Calu3 (cell line): Measurements from ENCODE around the gene DTNB. TPM values are rescaled to one million over a fixed set of nuclear protein-coding genes. Genes with fewer than 3 reads are reported as not detected.
"Not testable (repeated sequence)": the region's sequence is repeated elsewhere in the genome, so short reads cannot be mapped to it uniquely, and the experiment has no call there.

Experiments used
- BruUV-seq: library from RNA; stranded (reverse); fragments of 400-500 nt; replicated peaks from 2 replicates; lab custom pipeline; 2021; lab: Mats Ljungman, UMichigan
- CTCF ChIA-PET: fragments of 300-600 bp; sonication (Branson Sonifier 250); formaldehyde crosslinking; loops from one replicate; lab custom pipeline; 2022; ENCODE audit warnings: antibody characterized with exemption; lab: Charles Lee
- DNase-seq: peaks from one replicate; pipeline ENCODE4 v3.0.0; 2022
- H3K27ac Mint-ChIP-seq: one replicate; pipeline ENCODE4 v1.8.0; 2022; ENCODE audit warnings: mixed read lengths; ENCODE audit not compliant: unreplicated experiment
- H3K27me3 Mint-ChIP-seq: one replicate; pipeline ENCODE4 v1.8.0; 2022; ENCODE audit warnings: mixed read lengths; ENCODE audit not compliant: unreplicated experiment
- H3K36me3 Mint-ChIP-seq: one replicate; pipeline ENCODE4 v1.8.0; 2022; ENCODE audit warnings: mild to moderate bottlenecking, moderate library complexity, mixed read lengths; ENCODE audit not compliant: insufficient read depth, unreplicated experiment
- H3K4me1 Mint-ChIP-seq: one replicate; pipeline ENCODE4 v1.8.0; 2022; ENCODE audit warnings: mild to moderate bottlenecking, low read depth, mixed read lengths; ENCODE audit not compliant: unreplicated experiment
- H3K4me3 Mint-ChIP-seq: one replicate; pipeline ENCODE4 v1.8.0; 2022; ENCODE audit warnings: mild to moderate bottlenecking, low read depth, moderate library complexity, mixed read lengths; ENCODE audit not compliant: unreplicated experiment
- H3K9me3 Mint-ChIP-seq: one replicate; pipeline ENCODE4 v1.8.0; 2022; ENCODE audit warnings: low read depth, mixed read lengths; ENCODE audit not compliant: unreplicated experiment
- CTCF ChIP-seq: fragments of 200-600 bp; IDR thresholded peaks from one replicate; pipeline ENCODE4 v1.8.0; 2022; ENCODE audit warnings: antibody characterized with exemption; ENCODE audit not compliant: unreplicated experiment
- intact Hi-C: fragments of 100-400 bp; cut with micrococcal nuclease; formaldehyde crosslinking; loops from one replicate; pipeline ENCODE4 v1.10.0; 2022; ENCODE audit not compliant: unreplicated experiment
- total RNA-seq: library from RNA; stranded (reverse); gene quantifications from 2 replicates; pipeline ENCODE4 v1.2.3, GENCODE V29; 2022

The DTNB gene
- total RNA-seq, 1 experiment from 2014 or later: 27.3 TPM

DNA sequence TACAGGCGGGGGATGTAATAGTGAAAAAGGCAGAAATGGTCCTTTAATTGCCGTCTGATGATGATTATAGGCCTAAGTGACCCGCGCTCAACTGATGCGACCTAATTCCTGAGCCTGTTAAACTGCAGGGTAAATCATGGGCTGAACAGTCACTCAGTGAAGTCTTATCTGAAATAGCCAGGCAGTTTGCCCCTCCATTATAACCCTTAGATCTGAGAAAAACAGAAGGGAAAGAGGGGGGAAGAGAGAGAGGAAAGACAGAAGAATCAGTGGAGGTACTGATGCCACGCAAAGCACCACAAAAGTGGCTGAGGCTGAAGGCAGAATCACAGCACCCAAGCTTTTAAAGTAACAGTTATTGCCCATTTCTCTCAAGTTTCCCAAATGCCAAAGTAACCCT is 258.6 kb downstream of the DTNB start:
- CTCF ChIA-PET: interaction anchor here (0.7 kb wide), 1 partner anchor 116 kb away, joined by 3 read pairs; no protein-coding TSS in a partner anchor
- Mint-ChIP-seq H3K9me3 (no peaks in the 10 kb centered on the region), H3K4me3 (no peak overlapping the region), H3K27ac (no peak overlapping the region), H3K4me1 (no peaks in the 10 kb centered on the region), H3K27me3 (no peaks in the 10 kb centered on the region), H3K36me3 (no peaks in the 10 kb centered on the region)
- BruUV-seq: no TSS peak
- no peak for DNase-seq
- intact Hi-C loops: no loop called here
- no peak for TF ChIP-seq CTCF

GRCh38 chr2:25413409-25413808 is 260.0 kb downstream of the DTNB start:
- H3K36me3 Mint-ChIP-seq, H3K4me3 Mint-ChIP-seq, BruUV-seq, intact Hi-C loops, H3K27me3 Mint-ChIP-seq, DNase-seq, CTCF ChIA-PET, H3K27ac Mint-ChIP-seq, H3K4me1 Mint-ChIP-seq, H3K9me3 Mint-ChIP-seq: not testable (repeated sequence)

- no TSS peak for BruUV-seq
- intact Hi-C loops: no loop called here
- no peaks in the 10 kb centered on the region for H3K9me3 Mint-ChIP-seq
Measured at GRCh38 chr2:25411753-25412152, 261.6 kb downstream of the DTNB start.

DNA sequence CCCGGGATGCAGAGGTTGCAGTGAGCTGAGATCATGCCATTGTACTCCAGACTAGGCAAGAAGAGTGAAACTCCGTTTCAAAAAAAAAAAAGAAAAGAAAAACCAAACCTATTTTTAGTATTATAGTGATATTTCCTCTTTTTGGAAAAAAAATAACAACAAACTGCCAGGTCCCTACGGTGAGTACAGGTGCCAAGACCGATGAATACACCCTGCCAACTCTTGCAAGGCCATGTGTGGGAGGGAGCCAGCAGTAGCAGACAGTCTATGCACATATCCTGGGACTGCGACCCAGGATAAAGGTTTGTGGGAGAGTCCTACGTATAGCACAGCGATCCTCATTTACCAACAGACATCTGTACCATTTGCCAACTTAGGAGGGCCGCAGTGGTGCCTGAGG is 262.1 kb downstream of the DTNB start:
- no peaks in the 10 kb centered on the region for H3K36me3 Mint-ChIP-seq
- intact Hi-C loops: no loop called here
- no peaks in the 10 kb centered on the region for H3K4me1 Mint-ChIP-seq
- H3K27ac Mint-ChIP-seq: no peak overlapping the region
- no peaks in the 10 kb centered on the region for H3K27me3 Mint-ChIP-seq
- TF ChIP-seq CTCF: no peak
- DNase-seq: no peak
- no TSS peak for BruUV-seq
- H3K4me3 Mint-ChIP-seq: no peak overlapping the region
- CTCF ChIA-PET: no interaction called here
- H3K9me3 Mint-ChIP-seq: no peaks in the 10 kb centered on the region

More at GRCh38 chr2:25411753-25412152, 261.6 kb downstream of the DTNB start:
- H3K4me3 Mint-ChIP-seq: no peak overlapping the region
- H3K4me1 Mint-ChIP-seq: no peaks in the 10 kb centered on the region
- H3K36me3 Mint-ChIP-seq: no peaks in the 10 kb centered on the region
- no peak for TF ChIP-seq CTCF
- DNase-seq: no peak
- H3K27me3 Mint-ChIP-seq: no peaks in the 10 kb centered on the region
- no peak overlapping the region for H3K27ac Mint-ChIP-seq
- CTCF ChIA-PET: no interaction called here

DNA sequence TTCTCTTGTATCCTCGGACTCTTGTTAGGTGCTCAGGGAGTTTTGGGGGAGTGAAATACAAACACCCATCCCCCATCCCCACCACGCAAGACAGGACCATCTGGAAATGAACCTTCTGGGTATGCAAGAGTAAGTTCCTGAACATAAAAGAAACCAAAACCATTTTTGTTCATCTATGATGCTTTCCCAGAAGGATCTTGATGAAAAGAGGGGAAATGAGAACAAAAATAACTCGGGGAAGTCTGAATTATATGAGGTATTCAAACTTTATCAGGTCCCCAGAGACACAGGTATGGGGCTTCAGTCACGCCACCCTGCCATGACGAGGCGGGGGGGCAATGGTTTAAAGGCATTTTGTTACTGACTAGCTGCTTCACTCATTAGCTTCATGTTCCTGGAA is 263.0 kb downstream of the DTNB start:
- no TSS peak for BruUV-seq
- CTCF ChIA-PET: interaction anchor here (0.7 kb wide), 1 partner anchor 255 kb away, joined by 3 read pairs; no protein-coding TSS in a partner anchor
- Mint-ChIP-seq H3K4me3 (no peak overlapping the region), H3K27ac (no peak overlapping the region), H3K9me3 (no peaks in the 10 kb centered on the region), H3K27me3 (no peaks in the 10 kb centered on the region), H3K4me1 (no peaks in the 10 kb centered on the region), H3K36me3 (no peaks in the 10 kb centered on the region)
- no peak for TF ChIP-seq CTCF
- intact Hi-C loops: no loop called here
- no peak for DNase-seq
